Stimulated activated CD8-positive, alpha-beta memory T cell treated with anti-CD3 and anti-CD28 coated beads, Interleukin-4, amount 100 ng/mL, for 24 hours (primary cell): Measurements from ENCODE around the gene SCO2.
A peak's percentile ranks its signal among the peaks of the same experiment; 100 is the strongest.
"Not testable (repeated sequence)": the region's sequence is repeated elsewhere in the genome, so short reads cannot be mapped to it uniquely, and the experiment has no call there.

Experiments
- DNase-seq: peaks from one replicate; pipeline ENCODE4 v3.0.0-alpha.2; 2020; ENCODE audit warnings: low read depth

The SCO2 gene

DNA sequence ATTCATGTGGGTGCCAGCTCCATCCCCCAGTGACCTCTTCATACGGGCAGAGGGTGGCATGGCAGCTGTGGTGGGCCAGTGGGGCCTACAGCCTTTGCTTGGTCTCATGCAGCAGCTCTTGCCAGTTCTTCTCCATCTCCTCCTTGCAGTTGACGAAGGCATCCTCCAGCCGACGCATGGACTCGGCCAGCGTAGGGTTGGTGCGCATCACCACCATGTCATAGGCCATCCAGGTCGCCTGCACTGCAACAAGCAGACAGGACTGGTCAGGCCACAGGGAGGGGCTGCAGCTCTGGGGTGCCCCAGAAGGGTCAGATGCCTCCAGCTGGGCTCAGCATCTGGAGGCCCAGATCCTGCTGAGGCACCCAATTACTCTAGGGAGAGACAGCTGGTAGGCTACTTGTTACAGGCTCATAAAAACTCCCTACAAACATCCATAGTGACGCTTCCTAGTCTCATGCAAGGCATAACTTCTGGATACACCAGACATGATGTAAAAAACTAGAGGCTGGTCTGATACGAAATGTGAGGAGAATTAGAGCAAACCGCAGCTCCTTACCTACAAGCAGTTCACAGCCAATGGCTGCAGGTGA lies 25.9 kb upstream of the SCO2 start:
- no peak for DNase-seq

DNA sequence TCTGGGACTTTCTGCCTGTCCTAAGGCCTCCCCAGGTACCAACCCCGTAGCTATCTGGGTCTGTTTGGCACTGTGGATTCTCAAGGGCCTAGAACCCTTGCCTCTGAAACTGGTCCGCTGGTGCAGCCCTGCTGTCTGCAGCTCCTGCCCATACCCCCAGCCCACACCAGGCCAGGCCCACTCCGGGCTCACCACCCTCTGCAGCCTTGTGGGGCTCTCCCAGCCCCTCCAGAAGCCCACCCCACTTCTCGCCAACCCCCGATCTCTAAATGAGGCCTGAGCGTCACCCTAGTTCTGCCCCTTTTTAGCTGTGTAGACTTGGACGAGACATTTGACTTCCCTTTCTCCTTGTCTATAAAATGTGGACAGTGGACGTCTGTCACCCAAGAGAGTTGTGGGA lies 25.0 kb upstream of the SCO2 start:
- DNase-seq: no peak

DNA sequence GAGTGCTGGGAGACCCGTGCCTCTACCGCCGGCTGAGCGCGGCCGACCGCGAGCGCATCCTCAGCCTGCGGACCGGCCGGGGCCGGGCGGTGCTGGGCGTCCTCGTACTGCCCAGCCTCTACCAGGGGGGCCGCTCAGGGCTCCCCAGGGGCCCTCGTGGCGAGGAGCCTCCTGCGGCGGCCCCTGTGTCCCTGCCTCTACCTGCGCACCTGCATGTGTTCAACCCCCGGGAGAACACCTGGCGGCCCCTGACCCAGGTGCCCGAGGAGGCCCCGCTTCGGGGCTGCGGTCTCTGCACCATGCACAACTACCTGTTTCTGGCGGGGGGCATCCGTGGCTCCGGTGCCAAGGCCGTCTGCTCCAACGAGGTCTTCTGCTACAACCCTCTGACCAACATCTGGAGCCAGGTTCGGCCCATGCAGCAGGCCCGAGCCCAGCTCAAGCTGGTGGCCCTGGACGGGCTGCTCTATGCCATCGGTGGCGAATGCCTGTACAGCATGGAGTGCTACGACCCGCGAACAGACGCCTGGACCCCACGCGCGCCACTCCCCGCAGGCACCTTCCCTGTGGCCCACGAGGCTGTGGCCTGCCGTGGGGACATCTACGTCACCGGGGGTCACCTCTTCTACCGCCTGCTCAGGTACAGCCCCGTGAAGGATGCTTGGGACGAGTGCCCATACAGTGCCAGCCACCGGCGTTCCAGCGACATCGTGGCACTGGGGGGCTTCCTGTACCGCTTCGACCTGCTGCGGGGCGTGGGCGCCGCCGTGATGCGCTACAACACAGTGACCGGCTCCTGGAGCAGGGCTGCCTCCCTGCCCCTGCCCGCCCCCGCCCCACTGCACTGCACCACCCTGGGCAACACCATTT lies 23.8 kb upstream of the SCO2 start:
- no peak for DNase-seq

DNA sequence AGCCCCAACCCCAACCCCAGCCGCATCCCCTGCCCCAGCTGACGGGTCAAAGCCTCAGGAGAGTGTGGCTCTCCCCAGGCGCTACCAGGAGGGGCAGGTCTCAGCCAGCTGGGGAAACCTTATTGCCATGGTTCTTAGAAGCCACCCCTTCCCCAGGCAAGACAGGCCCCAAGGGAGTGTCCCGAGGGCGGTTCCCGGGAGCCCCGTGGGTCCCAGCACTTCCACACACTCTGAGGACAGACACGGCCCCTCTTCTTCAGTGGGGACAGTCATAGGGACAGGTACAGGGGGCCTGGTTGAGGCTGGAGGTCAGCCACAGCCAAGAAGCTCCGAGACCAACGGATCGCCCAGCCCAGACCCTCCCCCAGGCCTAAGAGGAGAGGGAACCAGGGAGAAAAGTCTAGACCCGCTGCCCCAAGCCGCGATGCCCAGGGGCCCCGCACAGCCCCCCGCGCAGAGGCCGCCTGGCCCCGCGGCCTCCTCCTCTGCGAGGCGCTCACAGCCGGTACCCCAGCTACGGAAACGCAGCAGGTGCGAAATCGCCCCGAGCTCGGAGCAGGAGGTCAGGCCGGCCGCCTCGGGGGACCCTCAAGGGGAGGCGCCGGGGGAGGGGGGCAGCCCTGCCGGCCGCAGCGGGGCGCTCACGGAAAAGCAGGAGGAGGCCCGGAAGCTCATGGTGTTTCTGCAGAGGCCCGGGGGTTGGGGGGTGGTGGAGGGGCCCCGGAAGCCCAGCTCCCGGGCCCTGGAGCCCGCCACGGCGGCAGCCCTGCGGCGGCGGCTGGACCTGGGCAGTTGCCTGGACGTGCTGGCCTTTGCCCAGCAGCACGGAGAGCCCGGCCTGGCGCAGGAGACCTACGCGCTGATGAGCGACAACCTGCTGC lies 22.9 kb upstream of the SCO2 start:
- DNase-seq: no peak

DNA sequence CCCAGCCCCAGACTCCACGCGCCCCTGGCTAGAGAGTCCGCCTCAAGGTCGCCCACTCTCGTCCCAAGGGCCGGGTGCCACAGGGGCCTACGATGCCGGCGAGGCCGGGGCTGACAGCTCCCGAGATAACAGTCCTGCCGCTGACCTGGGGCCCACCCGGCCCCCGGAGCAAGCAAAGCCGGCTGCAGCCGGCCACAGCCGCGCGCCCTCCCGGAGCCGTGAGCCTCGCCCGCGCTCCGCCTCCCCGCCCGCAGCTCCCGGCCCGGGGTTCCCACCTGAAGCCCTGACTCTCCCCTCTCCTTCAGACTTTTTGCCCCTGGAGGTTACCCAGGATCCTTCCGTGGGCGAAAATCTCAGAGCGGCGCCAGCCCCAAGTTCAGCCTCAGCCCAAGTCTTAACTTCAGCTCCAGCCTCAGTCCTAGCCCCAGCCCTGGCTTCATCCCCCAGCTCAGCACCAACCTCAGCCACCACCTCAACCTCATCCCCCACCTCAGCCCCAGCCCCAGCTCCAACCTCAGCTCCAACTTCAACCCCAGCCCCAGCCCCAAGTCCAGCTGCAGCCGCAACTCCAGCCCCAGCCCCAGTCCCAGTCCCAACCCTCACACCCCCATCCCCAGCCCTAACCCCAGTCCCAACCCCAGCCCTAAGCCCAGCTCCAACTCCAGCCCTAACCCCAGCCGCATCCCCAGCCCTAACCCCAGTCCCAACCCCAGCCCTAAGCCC lies 22.0 kb upstream of the SCO2 start:
- DNase-seq: no peak

DNA sequence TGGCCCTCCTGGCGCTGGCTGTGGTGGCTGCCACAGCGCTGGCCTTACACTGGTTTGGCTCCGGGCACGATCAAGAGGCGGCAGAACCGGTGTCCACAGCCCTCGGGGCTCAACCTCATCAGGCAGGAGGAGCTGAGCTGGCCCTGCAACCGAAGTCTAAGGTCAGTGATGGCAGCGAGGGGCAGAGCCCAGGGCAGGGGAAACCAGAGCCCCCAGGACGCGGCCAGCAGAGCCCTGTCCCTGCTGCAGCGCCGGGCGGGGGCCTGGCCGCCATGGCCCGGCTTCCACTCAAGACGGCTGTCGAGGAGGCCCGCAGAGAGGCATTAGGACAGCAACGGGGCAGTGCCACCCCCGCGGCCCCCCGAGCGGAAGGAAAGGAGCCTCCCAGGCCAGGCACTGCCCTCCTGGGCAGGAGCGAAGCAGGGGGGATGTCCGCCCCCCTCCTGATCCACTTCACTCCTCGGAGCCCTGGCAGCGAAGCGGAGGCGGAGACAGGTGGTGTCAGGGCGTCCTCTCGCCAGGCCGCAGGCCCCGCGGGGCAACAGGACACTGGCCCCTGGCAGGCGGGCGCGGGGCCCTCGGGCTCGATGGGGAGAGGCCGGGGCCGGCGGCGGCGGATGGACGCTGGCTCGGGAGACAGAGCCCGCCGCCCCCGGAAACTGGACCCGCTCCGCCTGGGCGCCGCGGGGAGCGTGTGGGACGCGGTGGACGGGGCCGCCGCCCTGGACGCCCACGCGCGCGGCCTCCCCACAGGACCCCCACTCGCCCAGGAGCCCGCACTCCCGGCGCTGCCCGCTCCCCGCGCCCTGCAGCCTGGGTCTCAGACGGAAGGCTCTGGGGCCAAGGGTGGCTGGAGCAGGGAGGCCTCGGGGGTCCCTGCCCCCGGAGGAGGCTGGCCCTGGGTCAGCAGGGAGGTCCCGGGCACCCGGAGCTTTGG lies 21.2 kb upstream of the SCO2 start:
- no peak for DNase-seq

DNA sequence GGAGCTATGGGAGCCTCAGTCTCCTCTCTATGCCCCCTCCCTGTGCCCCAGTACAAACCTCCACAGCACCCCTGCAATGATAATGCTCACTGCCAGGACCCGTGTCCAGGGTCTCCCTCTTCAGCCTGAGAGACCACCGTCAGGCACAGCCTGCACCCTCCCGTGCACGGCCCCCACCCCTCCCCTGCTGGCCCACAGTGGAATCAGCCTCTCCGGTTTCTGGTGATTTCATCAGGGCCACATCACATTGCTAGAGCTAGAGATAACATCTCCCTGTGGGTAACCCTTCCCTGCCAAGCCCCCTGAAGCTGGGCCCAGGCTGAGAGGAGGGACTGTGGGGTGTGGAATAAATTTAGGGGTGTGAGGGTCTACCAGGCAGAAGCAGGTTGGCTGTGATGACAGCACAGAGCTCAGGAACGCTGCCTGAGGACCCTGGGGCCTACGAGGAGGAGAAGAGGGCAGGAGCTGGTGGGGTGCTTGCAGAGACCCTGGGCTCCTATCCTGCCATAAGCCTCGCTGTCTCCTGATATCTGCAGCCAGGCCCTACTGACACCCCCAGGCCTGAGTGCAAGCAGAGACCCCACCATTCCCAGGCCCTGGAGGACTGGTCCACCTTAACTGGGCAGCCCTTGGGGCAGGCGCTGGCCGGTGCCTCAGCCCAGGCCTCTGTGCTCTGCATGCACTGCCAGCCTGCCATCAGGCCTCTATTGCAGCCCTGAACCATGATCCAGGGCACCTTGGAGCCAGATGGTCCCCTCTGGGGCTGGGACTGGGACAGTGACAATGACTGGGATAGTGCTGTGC lies 20.3 kb upstream of the SCO2 start, which contains the start of gene KLHDC7B:
Gene KLHDC7B (plus strand): TSS at position 378 of the 804 bp plus-strand sequence. CDS start 345 bp downstream, at position 723.
- no peak for DNase-seq

DNA sequence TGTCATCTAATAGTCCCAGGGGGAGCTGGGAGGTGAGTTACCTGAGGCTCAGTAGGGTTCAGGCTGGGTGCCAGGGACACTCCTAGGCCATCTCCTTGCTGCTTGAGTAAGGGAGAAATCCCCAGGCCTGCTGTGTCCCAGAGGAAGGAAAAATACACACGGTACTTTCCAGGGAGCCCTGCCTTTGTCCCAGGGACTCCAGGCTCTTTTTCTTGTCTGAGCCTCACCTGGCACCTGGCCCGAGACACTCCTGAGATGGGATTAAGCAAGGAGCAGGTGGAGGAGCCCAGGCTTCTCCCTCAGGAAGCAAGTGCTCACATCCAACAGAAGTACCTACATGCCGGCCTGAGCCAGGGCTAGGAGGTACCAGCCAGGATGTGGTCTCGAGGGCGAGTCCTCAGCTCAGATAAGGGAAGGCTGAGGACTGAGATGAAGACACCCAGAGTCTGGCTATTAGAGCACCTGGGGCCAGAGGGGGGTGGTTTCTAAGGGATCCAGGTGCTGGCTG lies 19.4 kb upstream of the SCO2 start:
- DNase-seq: no peak

DNA sequence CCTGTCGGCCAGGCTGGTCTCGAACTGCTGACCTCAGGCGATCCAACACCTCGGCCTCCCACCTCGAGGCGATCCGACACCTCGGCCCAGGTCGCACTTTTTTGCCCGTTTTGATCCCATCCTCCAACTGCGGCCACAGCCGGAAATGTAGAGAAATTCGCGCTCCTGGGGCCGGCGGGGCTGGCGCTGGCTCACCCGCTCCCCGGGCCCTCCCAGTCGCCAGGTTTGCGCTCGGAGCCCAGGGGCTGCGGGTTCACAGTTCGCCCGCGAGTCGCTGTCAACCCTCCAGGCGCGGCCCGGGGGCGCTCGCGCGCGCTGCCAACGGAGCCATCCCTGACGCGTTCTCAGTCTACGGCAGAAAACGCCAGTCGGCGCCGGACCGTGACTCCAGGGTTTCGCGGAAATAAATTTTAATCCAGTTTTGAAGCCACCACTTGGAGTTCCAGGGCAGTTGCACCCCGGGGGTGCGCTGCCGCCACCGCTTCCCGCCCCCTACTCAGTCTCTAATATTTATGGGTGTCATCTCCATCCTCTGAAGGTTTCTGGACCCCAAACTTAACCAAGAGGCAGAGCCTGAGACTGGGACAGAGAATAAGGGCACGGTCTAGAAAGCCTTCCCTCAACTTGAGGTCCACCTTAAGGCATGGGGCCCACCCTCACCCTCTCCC lies 18.8 kb upstream of the SCO2 start:
- DNase-seq: peak; percentile 77

DNA sequence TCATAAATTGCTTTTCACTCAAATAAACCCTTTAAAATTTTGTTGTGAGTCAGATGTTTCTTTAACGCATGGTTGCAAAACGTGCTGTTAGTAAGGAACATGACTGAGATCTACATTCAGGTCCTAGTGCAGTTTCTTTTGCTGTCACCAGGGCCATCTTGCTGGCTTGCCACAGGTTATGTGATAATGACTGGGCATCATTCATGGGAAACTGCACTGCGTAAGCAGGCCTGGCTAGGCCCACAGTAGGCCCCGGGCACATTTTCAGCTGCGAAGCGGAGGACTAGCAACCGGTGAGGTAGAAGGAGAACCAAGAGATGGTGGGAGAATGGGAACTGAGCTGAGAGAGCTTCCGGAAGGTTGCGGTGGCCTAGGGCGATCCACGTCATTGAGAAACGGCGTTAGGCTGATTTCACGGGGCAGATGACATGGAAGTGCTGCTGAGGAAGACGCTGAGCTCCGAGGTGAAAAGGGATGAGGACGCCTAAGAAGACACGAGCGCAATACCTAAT lies 17.1 kb upstream of the SCO2 start:
- DNase-seq: no peak

DNA sequence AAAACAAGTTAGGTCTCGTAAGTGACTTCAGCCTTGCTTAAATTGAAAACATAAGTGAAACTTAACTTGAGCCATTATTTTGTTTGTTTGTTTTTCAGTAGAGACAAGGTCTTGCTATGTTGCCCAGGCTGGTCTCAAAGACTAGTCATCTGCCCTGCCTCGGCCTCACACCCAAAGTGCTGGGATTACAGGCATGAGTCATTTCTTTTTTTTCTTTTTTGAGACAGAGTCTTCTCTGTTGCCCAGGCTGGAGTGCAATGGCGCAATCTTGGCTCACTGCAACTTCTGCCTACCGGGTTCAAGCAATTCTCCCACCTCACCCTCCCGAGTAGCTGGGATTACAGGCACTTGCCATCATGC lies 16.2 kb upstream of the SCO2 start:
- not testable (repeated sequence) for DNase-seq

DNA sequence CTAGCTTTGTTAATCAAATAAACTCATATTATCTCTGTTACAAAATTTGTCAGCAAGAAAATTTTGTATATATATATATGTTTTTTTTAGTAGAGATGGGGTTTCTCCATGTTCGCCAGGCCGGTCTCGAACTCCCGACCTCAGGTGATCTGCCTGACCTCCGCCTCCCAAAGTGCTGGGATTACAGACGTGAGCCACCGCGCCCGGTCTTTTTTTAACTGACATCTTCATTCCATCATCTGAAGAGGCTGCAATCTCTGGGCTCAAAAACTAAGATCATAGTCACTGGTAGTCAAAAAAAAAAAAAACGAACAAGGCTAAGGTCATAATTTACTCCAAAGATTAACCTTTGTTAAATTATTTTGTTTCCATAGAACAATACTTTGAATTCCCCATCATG lies 15.0 kb upstream of the SCO2 start:
- no peak for DNase-seq

DNA sequence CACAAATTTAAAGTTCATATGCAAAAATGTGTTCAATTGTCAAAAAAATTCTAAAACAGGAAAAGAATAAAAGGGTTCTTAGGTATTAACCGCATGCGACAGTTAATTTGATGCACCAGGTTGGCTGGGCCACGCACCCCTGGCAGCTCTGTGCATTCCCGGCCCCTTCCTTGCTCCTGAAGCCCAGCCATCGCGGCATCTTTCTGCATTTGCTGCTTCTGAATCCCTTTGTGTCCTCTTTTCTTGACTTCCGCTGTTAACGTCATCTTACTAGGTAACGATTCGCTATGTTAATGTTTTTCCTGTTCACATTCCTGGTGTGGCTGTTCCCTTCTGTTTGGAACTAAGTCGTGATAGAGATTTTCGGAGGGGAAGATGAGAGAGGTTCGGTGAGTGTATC lies 12.4 kb upstream of the SCO2 start:
- DNase-seq: no peak

DNA sequence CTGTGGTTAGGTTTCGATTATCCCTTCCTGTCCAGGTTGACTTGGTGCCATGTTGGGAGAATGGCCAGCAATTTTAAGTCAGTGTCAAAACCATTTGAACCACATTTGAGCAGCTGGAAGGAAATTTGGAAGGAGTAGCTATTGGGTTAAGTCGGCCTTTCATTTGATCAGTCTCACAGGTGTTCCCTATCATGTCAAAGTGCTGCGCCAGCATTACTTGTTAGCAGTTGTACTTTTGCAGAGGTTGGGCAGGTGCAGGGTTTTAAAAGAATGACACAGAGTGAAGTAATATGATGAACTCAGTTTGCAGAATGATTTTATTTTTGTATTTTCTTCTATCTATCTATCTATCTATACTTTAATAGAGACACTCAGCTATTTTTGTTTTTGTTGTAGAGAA lies 10.8 kb upstream of the SCO2 start:
- no peak for DNase-seq

DNA sequence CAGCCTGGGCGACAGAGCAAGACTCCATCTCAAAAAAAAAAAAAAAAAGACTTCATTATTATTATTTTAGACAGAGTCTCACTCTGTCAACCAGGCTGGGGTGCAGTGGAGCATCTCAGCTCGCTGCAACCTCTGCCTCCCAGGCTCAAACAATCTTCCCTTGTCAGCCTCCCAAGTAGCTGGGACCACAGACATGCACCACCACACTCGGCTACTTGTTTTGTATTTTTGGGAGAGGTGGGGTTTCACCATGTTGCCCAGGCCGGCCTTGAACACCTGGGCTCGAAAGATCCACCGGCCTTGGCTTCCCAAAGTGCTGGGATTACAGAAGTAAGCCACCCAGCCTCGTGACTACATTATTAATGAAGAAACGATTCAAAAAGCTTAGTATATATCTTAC lies 9.7 kb upstream of the SCO2 start:
- no peak for DNase-seq

DNA sequence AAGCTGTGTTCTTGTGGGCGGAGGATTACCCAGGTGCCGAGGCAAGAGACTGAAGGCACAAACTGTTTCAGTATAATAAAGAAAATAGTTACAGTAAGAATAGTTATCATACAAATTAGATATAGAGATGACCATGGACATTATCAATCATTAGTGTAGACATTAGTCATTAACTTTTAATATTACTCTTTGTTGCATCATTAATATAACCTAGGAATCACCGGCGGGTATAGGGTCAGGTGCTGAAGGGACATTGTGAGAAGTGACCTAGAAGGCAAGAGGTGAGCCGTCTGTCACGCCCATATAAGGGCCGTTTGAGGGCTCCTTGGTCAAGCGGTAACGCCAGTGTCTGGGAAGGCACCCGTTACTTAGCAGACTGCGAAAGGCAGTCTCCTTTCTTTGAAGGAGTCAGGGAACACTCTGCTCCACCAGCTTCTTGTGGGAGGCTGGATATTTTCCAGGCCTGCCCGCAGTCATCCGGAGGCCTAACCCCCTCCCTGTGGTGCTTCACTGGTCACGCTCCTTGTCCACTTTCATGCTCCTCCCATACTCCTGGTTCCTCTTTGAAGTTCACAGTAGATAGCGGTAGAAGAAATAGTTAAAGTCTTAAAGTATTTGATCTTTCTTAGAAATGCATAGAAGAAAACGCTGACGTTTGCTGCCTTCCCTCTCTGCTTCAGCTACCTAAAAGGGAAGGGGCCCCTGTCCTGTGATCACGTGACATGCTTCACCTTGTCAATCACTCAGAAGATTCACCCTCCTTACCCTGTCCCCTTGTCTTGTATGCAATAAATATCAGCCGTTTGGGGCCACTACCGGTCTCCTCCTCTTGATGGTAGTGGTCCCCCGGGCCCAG lies 8.7 kb upstream of the SCO2 start:
- not testable (repeated sequence) for DNase-seq

DNA sequence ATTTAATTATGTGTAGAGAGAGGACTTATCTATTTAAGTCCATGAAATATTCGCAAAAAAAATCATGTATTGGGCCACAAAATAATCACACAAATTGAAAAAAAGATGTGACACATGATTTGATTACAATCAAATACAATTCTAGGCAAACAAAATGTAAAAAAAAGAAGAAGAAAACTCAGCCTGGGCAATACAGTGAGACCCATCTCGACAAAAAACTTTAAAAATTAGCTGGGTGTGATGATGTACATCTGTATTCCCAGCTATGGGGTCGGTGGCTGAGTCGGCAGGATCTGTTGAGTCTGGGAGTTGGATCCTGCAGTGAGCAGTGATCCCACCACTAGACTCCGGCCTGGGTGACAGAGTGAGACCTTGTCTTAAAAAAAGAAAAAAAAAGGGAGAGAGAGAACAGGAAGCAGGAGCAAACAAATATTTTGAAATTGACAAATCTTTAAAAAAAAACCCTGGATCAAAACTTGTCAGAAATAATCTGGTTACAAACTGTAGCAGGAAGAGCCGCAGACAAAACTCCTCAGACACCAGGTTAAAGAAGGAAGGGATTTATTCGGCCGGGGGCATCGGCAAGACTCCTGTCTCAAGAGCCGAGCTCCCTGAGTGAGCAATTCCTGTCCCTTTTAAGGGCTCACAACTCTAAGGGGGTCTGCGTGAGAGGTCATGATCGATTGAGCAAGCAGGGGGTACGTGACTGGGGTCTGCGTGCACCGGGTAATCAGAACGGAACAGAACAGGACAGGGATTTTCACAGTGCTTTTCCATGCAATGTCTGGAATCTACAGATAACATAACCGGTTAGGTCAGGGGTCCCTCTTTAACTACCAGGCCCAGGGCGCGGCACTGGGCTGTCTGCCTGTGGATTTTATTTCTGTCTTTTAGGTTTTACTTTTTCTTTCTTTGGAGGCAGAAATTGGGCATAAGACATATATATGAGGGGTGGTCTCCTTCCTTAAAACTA lies 7.7 kb upstream of the SCO2 start:
- DNase-seq: no peak
